NCI-H2107 treated with DMSO at 0.1 percent for 48 hours (cell line): Measurements from ENCODE around the gene TCF7.

Experiments
- DNase-seq: peaks from one replicate; lab custom pipeline; 2025; ENCODE audit not compliant: unreplicated experiment; lab: John Stamatoyannopoulos, UW

Gene TCF7

GRCh38 chr5:134111741-134112647 lies 2.5 kb upstream of the TCF7 start:
- DNase-seq, result no peak

- DNase-seq, result no peak
Measured at GRCh38 chr5:134112726-134113362, 1.6 kb upstream of the TCF7 start.

- DNase-seq, result no peak
Measured at GRCh38 chr5:134113363-134113889, 1.1 kb upstream of the TCF7 start.

- DNase-seq, result no peak
Measured at GRCh38 chr5:134114886-134115805, 665 bp downstream of the TCF7 start.

GRCh38 chr5:134115806-134116175 lies 1.3 kb downstream of the TCF7 start:
- no peak for DNase-seq

- DNase-seq, result no peak
Measured at GRCh38 chr5:134116286-134116685, 1.8 kb downstream of the TCF7 start.

GRCh38 chr5:134116789-134117761 lies 2.6 kb downstream of the TCF7 start:
- no peak for DNase-seq

- no peak for DNase-seq
Measured at GRCh38 chr5:134118212-134118835, 3.8 kb downstream of the TCF7 start.

GRCh38 chr5:134119720-134120119 lies 5.2 kb downstream of the TCF7 start:
- DNase-seq, result no peak

- no peak for DNase-seq
Measured at GRCh38 chr5:134120386-134121138, 6.1 kb downstream of the TCF7 start.

- DNase-seq, result no peak
Measured at GRCh38 chr5:134122530-134122929, 8.0 kb downstream of the TCF7 start.

GRCh38 chr5:134123360-134123759 lies 8.9 kb downstream of the TCF7 start:
- no peak for DNase-seq

GRCh38 chr5:134124289-134125038 lies 10.0 kb downstream of the TCF7 start:
- DNase-seq, result no peak

- DNase-seq, result no peak
Measured at GRCh38 chr5:134125039-134126015, 10.8 kb downstream of the TCF7 start.

GRCh38 chr5:134127376-134127861 lies 12.9 kb downstream of the TCF7 start:
- no peak for DNase-seq

GRCh38 chr5:134127988-134128647 lies 13.6 kb downstream of the TCF7 start:
- DNase-seq, result no peak
